ENCODE data around the gene OR51B5.
"Not testable (repeated sequence)": the region's sequence is repeated elsewhere in the genome, so short reads cannot be mapped to it uniquely, and the experiment has no call there.

Gene OR51B5

DNA sequence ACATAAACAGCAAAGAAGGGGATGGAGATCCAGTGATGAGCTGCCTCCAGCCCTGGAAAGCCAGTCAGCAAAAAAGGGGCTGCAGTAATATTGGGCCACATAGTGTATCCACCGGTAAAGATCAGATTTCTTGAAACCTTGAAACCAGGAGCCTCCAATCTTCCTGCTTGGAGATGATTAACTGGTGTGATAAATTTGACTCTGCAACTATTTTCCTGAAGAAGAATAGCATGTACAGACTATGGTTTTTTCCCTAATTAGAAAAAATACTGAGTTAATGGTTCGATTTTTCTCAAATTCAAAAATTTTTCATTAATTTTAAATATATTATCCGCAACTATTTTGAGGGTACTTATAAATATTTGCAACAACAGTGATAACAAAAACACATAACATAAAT, 19.1 kb downstream of the OR51B5 start, which contains the start of gene OR51B2:
TSS of gene OR51B2 (minus strand) at position 101 of the 400 bp plus-strand sequence. CDS start at position 101, 0 bp downstream.
- DNase-seq, result no peak

DNA sequence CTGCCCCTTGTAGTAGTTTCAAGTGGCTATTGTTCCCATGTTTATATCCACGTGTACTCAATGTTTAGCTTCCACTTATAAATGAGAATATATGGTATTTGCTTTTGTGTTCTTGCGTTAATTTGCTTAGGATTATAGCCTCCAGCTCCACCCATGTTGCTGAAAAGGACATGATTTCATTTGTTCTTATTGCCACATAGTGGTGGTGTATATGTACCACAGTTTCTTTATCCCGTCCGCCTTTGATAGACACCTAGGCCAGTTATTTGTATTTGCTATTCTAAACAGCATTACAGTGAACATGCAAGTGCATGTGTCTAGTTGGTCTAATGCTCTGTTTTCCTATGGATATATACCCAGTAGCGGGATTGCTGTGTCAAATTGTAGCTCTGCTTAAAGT, 26.0 kb downstream of the OR51B5 start:
- DNase-seq, result no peak

- DNase-seq, result not testable (repeated sequence)
Observed at GRCh38 chr11:5313326-5314023, 29.8 kb downstream of the OR51B5 start.

GRCh38 chr11:5310423-5310822, 32.9 kb downstream of the OR51B5 start:
- no peak for DNase-seq

DNA sequence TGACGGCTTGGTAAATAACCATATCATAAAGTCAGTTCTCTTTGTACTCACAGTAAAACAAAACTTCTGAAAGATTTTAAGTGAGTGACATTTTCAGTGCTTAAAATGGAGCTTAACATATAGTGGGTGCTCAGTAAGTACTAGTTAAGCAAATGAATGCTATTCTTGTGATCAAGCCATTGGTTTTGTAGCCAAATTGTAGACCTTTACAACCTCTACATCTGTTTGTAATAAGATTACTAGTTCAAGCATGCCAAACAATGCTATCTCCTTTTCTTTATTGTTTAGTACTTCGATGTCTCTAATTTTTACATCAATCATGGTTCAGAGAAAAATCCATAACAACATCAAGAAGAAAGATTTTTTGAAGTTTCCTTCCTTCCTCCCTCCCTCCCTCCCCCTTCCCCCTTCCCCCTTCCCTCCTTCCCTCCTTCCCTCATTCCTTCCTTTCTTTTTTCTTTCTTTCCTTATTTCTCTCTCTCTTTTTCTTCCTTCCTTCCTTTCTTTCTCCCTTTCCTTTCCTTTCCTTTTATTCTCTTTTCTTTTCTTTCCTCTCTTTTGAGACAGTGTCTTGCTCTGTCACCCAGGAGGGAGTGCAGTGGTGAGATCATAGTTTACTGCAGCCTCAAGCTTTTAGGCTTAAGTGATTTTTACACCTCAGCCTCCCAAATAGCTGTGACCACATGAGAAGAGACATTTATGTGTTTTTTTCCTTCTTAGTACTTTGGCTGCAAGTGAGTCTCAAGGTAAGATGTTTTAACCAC, 35.9 kb downstream of the OR51B5 start:
- DNase-seq, result no peak

DNA sequence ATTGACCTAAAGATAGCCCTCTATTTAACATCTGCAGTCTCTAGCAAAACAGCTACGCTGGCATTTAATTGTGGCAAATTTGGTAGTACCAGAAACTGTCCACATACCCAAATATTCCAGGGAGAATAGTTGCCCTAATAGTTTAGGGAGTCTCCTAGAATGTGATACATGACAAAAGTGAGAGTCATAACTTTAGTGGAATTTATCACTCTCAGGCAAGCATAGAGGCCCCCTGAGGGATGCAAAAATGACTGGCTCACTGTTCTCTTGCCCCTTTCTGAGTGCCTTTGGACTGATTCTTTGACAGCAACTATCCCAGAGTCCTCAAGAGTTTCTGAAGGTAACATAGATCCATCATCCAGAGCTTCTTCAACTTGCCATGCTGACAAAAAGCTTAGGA, 39.3 kb downstream of the OR51B5 start:
- no peak for DNase-seq

- no peak for DNase-seq
Observed at GRCh38 chr11:5303626-5304025, 39.7 kb downstream of the OR51B5 start.

GRCh38 chr11:5301846-5302245, 41.5 kb downstream of the OR51B5 start, which contains the start of gene OR51B4:
TSS of gene OR51B4 (minus strand) at chr11:5301946. CDS start at chr11:5301946, 0 bp downstream.
- no peak for DNase-seq

- no peak for DNase-seq
Observed at GRCh38 chr11:5300251-5300650, 43.1 kb downstream of the OR51B5 start.

- DNase-seq, result no peak
Observed at GRCh38 chr11:5298451-5298850, 44.9 kb downstream of the OR51B5 start.

DNA sequence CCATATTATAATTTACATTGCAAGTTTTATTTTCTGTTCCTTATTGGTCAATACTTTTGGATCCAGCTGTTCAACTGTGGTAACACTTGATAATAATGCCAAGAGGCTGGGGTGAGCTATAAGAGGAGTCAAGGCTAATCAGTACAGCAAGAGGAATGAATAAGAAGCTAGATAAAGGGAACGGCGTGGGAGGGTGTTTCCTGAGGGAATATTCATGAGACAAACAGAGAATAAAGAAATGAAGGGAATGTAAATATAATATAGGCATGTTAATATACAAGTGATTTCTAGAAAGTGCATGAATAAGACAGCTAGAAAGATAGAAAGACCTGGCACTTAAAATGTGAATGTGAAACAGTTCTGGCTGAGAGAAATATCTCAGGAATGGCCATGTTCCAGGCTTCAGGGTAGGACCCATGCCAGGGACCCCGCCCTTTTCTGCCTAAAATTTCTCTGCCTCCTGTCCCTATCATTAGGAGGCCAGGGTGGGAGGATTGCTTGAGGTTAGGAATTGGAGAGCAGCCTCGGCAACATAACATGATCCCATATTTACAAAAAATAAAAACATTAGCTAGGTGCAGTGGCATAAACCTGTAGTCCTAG, 45.5 kb downstream of the OR51B5 start:
- DNase-seq, result no peak

DNA sequence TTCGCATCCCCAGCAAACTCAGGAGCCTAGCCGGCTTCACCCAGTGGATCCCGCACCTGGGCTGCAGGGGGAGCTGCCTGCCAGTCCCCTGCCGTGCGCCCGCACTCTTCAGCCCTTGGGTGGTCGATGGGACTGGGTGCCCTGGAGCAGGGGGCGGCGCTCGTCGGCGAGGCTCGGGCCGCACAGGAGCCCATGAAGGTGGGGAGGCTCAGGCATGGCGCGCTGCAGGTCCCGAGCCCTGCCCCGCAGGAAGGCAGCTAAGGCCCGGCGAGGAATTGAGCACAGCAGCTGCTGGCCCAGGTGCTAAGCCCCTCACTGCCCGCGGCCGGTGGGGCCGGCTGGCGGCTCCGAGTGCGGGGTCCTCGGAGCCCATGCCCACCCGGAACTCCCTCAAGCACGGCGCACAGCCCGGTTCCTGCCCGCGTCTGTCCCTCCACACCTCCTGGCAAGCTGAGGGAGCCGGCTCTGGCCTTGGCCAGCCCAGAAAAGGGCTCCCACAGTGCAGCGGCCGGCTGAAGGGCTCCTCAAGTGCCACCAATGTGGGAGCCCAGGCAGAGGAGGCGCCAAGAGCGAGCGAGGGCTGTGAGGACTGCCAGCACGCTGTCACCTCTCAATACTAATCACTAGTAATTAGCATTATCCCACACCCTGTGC, 48.9 kb downstream of the OR51B5 start:
- DNase-seq, result not testable (repeated sequence)

DNA sequence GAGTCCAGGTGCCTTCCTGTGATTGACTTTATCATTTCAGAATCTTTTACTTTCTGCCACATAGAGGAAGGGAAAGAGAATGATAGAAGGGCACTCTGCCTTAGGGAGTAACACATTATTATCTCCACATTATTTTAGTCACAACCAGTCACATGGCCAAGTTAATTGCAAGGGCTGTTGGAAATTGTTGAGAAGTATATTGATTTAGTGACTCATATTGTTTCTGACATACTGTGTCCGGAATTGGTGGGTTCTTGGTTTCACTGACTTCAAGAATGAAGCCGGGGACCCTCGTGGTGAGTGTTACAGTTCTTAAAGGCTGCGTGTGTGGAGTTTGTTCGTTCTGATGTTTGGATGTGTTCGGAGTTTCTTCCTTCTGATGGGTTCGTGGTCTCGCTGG, 50.3 kb downstream of the OR51B5 start:
- no peak for DNase-seq

All from activated CD4-positive, alpha-beta T cell treated with anti-CD3 and anti-CD28 coated beads for 48 hours (primary cell).